SU-DHL-6 (cell line): Measurements from ENCODE around the gene LRFN3.

Source experiments
- EZH2phosphoT487 ChIP-seq: fragments of 200-600 bp; sonication (generic), shearing (Covaris generic); conservative IDR thresholded peaks from 2 replicates; pipeline ENCODE4 v1.6.1; 2018; ENCODE audit warnings: mild to moderate bottlenecking, antibody characterized with exemption, low read length, moderate library complexity, mixed read lengths
- TF ChIP-seq, protein P1 (sequence below): fragments of 200-600 bp; sonication (generic); IDR thresholded peaks from one replicate; pipeline ENCODE4 v1.5.1; 2017; ENCODE audit warnings: antibody characterized with exemption, mild to moderate bottlenecking, low read length, moderate library complexity; ENCODE audit not compliant: insufficient read depth, poor library complexity, severe bottlenecking

DNA sequence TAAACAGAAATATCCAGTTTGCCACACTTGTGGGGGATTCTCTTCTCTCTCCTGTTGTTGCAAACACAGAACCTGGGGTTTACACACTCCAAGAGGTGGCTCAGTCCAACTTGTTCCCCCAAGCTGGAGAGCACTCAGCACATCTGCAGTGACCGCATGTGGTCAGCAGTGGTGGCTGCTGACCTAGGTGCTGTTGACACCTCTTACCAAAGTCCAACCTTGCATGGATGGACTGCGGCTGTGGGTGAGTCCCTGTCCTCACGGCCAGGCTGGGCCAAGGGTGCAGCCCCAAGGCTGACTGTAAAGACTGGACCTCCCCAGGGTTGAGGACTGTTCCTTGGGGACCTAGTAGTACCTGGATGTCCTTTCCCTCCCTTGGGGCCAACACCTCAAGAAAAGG, 6.1 kb downstream of the LRFN3 start:
- TF ChIP-seq, protein P1, sequence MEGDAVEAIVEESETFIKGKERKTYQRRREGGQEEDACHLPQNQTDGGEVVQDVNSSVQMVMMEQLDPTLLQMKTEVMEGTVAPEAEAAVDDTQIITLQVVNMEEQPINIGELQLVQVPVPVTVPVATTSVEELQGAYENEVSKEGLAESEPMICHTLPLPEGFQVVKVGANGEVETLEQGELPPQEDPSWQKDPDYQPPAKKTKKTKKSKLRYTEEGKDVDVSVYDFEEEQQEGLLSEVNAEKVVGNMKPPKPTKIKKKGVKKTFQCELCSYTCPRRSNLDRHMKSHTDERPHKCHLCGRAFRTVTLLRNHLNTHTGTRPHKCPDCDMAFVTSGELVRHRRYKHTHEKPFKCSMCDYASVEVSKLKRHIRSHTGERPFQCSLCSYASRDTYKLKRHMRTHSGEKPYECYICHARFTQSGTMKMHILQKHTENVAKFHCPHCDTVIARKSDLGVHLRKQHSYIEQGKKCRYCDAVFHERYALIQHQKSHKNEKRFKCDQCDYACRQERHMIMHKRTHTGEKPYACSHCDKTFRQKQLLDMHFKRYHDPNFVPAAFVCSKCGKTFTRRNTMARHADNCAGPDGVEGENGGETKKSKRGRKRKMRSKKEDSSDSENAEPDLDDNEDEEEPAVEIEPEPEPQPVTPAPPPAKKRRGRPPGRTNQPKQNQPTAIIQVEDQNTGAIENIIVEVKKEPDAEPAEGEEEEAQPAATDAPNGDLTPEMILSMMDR: no peak
- no peak for TF ChIP-seq EZH2phosphoT487
